Right kidney (tissue), 1 donor: Measurements from ENCODE around the gene SANBR.

Experiments used
- DNase-seq: peaks from one replicate; pipeline ENCODE4 v3.0.0-alpha.2; 2016

Gene SANBR

DNA sequence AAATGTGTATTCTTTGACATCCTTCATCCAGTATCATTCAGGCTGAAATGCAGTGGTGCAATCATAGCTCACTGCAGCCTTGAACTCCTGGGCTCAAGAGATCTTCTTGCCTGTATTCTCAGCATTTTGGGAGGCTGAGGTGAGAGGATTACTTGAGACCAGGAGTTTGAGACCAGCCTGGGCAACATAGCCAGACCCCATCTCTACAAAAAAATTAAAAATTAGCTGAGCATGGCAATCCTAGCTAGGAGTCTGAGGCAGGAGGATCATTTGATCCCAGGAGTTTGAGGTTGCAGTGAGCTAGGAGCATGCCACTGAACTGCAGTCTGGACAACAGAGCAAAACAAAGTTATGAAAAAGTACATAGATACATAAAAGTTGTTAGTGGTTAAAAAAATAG lies 24.1 kb downstream of the SANBR start:
- DNase-seq, result no peak

GRCh38 chr2:61090386-61090921 lies 24.8 kb downstream of the SANBR start:
- no peak for DNase-seq

DNA sequence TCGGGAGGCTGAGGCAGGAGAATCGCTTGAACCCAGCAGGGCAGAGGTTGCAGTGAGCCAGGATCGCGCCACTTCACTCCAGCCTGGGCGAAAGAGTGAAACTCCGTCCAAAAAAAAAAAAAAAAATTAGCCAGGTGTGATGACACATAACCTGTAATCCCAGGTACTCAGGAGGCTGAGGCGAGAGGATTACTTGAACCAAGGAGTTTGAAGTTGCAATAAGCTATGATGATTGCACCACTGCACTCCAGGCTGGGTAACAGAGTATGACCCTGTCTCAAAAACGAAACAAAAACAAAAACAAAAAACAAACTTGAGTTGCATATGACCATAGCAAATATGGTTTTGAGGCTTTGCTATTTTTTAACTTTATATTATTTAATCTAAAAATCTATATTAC lies 25.8 kb downstream of the SANBR start:
- no peak for DNase-seq

DNA sequence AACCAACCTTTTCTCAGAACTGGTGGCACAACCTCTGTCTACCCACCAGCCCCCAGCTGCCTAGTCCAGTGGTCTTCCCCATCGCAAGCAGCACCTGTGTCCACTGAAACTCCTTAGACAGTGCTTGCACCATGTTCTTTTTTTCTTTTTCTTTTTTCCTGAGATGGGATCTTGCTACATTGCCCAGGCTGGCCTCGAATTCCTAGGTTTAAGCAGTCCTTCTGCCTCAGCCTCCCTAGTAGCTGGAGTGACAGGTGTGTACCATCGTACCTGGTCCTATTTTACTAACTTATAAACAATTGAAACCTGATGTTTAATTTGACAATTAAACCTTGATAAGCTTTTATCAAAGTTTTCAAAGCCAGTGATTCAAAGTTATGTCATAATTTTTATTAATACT lies 30.8 kb downstream of the SANBR start:
- no peak for DNase-seq

DNA sequence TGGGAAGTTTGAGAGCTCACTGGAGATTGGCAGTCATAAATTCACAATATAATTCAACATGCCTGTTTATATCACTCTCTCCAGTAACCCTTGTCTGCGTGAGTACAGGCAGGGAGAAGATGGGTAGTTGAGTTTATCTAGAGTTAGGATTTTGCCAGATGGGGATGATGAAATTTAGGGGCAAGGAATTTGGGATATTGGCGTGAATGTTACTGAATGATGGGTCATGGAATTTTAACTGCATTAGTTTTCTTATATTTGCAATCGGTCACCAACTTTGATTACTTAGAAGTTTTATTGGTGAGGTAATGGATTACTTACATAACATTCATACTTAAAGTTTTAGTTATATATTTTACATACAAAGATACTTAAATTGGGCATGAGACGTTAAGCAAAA lies 35.1 kb downstream of the SANBR start:
- no peak for DNase-seq

DNA sequence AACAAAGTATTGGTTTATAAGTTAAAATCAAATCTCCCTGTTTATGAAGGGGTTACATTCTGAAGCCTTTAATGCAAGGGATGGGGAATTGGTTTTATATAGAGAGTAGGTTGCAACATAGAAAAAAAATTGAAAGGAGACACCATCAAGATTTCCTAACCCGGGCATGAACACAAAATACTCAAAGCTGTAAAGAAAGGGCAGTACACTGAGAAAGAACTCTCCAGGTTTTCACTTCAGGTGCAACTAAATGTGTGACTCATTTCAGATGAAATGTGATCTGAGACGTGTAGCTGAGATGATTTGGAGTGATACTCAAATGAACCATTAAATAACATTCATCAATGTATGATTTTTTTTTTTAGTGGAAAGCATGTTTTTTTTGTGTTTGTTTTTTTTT lies 43.6 kb downstream of the SANBR start:
- DNase-seq, result no peak

DNA sequence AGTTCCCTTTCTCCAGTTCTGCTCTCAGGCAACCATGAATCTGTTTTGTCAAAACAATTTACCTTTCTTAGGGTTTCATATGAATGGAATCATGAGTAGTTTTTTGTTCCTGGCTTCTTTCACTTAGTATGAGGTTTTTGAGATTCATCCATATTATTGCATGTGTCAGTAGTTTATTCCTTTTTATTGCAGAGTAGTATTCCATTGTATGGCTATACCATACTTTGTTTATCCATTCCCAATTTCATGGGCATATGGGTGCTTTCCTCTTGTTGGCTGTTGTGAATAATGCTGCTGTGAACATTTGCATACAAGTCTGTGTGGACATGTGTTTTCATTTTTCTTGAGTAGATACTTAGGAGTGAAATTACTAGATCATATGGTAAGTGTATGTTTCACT lies 46.0 kb downstream of the SANBR start:
- no peak for DNase-seq

- no peak for DNase-seq
Measured at GRCh38 chr2:61114147-61114546, 48.5 kb downstream of the SANBR start.
